Right kidney (tissue), 9 donors: ENCODE measurements around the gene PIAS2.
"Not testable (repeated sequence)": the region's sequence is repeated elsewhere in the genome, so short reads cannot be mapped to it uniquely, and the experiment has no call there.

ENCODE experiments used
- DNase-seq: peaks from one replicate; pipeline ENCODE4 v3.0.0-alpha.2; 2016
- long read RNA-seq, 8 donors: transcript quantifications; one replicate each; lab custom pipeline, GENCODE V29; 2026

The PIAS2 gene
- long read RNA-seq, donor 1, full-length matches to known transcripts, result 3 of 3 reads
- long read RNA-seq, donor 1, partial matches to known transcripts, result 0 of 3 reads
- long read RNA-seq, donor 1, other reads (novel, unspliced or antisense), result 0 of 3 reads
- long read RNA-seq, donor 2, result 0 reads
- long read RNA-seq, donor 3, full-length matches to known transcripts, result 2 of 2 reads
- long read RNA-seq, donor 3, partial matches to known transcripts, result 0 of 2 reads
- long read RNA-seq, donor 3, other reads (novel, unspliced or antisense), result 0 of 2 reads
- long read RNA-seq, donor 4, full-length matches to known transcripts, result 2 of 2 reads
- long read RNA-seq, donor 4, partial matches to known transcripts, result 0 of 2 reads
- long read RNA-seq, donor 4, other reads (novel, unspliced or antisense), result 0 of 2 reads
- long read RNA-seq, donor 5, full-length matches to known transcripts, result 1 of 1 reads
- long read RNA-seq, donor 5, partial matches to known transcripts, result 0 of 1 reads
- long read RNA-seq, donor 5, other reads (novel, unspliced or antisense), result 0 of 1 reads
- long read RNA-seq, donor 6, result 0 reads
- long read RNA-seq, donor 7, result 0 reads
- long read RNA-seq, donor 8, full-length matches to known transcripts, result 4 of 4 reads
- long read RNA-seq, donor 8, partial matches to known transcripts, result 0 of 4 reads
- long read RNA-seq, donor 8, other reads (novel, unspliced or antisense), result 0 of 4 reads

DNA sequence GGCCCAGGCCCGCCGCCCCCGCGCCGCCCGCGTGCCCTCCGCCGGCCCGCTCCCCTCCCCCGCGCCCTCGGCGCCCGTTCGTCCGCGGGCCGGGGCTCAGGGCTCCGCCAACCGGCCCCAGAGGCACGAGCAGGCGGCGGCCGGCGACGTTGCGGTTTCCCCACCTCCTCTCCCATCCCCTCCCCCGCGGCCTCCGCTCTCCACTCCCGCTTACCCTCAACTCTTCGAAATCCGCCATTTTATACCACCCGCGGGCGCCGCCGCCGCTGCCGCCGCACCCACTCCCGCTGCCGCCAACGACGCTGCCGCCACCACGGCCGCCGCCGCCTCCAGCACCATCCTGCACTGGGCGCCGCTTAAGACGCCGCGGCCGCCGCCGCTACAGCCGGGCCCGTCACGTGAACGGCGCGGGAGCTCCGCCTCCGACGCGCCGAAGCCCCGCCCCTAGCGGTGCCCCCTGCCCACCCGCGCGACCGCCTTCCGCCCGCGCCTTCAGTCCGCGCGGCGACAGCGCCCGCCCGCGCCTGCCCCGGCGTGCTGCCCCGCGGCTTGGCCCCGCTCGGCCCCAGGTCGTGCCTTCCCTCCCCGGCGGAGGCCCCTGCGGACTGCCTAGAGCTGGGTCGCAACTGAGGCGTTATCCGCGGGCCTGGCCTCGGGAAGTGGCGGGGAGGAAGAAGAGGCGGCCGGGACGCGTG is at the start of gene PIAS2, which contains the start of gene KATNAL2:
PIAS2 (minus strand) TSS at position 400 of the 695 bp plus-strand sequence; CDS start at position 238, 162 bp downstream.
KATNAL2 (plus strand) TSS at position 495 of the 695 bp plus-strand sequence. CDS start 29,271 bp downstream, outside the sequence.
- peak; percentile 88 for DNase-seq

GRCh38 chr18:46966266-46966665 is 49.0 kb upstream of the PIAS2 start:
- not testable (repeated sequence) for DNase-seq

- DNase-seq, result not testable (repeated sequence)
Observed at GRCh38 chr18:46964579-46965293, 47.4 kb upstream of the PIAS2 start.

DNA sequence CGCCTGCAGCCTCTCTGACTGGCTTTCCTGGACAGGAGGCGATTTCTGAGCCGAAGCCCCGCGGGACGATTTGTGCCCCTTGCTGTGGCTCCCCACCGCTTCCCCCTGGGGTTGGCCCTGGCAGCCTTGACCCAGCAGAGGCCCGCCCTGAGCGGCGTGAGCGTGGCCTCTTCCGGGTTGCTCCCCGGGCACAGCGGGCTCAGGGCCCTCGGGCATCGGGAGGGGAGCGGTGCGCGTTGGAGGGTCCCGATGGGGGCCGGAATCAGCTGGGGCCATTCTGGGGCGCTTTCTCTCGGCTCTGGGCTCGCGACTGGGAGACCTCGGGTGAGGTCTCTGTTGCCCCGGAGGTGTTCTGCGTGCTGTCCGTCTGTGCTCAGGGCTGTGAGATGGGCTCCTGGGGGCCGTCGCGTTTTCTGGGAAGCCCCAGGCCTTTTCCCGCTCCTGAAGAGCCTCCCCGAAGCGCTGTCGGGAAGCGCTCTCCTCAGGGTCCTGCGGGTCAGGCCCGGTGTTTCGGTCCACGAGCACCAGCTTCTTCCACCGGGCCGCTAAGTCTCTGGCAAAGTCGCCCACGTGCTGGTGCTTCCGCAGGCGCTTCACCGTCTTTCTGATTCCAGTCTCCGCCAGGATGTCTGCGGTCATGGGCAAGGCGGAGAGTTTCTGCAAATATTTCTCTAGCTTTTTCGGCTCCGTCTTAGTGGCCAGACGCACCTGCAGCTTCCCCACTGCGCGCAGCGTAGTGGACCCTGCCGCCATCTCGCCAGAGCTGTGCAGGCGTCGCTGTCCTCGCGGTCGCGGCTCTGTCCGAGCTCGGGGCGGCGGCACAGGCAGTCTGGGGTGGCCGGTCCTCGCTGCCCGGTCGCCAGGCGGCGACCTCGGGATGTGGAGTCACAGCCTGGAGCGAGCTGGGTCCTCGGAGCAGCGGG is 46.6 kb upstream of the PIAS2 start:
- DNase-seq, result not testable (repeated sequence)

DNA sequence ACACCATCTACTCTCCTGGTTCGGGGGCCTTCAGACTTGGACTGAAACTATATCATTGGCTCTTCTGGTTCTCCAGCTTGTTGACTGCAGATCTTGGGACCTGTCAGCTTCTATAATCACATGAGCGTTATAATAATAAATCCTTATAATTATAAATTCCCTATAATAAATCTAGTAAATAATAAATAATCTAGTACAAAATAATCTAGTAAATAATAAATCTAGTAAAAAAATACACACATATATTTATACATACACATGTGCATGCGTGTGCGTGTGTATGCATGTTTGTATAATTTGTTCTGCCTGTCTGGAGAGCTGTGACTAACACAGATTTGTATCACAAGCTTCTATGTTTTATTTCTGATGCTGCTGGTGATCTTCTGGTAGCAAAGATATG is 40.9 kb upstream of the PIAS2 start:
- no peak for DNase-seq

DNA sequence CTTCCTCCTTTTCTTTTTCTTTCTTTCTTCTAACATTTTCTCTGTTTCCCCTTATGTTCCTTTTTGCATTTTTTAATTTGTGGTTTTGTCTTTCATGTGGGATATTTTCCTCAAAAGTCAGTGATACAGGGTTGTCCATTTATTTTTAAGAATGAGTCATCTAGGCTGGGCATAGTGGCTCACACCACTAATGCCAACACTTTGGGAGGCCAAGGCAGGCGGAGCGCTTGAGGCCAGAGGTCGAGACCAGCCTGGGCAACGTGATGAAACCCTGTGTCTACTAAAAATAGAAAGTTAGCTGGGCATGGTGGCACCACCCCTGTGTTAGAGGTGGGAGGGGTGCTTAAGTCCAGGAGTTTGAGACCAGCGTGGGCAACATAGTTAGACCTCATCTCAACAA is 35.9 kb upstream of the PIAS2 start:
- no peak for DNase-seq

GRCh38 chr18:46950064-46950656 is 32.9 kb upstream of the PIAS2 start:
- DNase-seq, result no peak

- DNase-seq, result peak; percentile 76
Observed at GRCh38 chr18:46946656-46947282, 29.5 kb upstream of the PIAS2 start.

- no peak for DNase-seq
Observed at GRCh38 chr18:46942646-46943045, 25.3 kb upstream of the PIAS2 start.

GRCh38 chr18:46939998-46940571 is 22.8 kb upstream of the PIAS2 start:
- no peak for DNase-seq

DNA sequence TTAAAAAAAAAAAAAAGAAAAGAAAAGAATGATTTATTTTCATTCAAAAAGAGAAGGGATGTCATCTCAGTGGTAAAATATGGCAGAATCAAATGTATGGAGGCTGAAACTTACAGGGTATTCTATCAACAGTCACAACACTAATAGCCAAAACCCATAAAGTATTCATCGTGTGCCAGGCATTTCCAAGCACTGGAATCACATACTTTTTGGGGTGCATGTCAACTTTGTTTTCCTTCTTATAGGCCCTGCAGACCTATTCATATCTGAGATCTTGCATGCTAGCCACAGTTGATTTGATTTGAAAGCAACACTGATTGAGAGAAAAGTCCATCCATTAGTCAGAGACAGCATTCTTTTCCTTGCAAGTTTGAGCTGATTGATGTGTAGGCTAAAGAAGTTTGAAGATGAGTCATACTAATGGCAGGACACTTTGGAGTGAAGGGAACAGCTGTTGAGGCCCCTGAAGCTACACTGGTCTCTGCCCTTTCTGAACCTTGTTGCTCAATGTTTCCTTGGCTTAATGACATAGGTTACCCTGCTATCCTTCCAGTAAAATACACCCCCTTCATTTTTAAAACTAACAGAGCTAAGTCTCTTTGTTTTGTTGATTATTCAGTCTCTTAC is 22.1 kb upstream of the PIAS2 start:
- no peak for DNase-seq

DNA sequence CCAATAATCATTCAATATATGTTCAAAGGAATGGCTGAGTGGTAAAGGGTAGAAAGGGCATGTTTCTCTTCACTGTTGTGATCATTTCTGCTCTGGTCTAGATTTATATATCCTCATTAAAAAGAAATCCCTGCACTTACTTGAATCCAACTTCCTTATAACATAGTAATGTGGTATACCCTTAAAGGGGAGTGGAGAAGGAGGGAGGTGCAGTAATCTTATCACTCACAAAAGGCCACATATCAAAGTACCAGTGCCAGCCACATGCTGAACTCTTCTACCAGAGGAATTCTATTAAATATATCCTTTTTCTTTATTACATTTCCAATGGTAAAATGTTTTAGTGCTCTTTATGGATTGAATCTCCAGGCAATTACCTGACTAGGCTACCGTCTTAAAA is 3.3 kb upstream of the PIAS2 start:
- DNase-seq, result no peak

DNA sequence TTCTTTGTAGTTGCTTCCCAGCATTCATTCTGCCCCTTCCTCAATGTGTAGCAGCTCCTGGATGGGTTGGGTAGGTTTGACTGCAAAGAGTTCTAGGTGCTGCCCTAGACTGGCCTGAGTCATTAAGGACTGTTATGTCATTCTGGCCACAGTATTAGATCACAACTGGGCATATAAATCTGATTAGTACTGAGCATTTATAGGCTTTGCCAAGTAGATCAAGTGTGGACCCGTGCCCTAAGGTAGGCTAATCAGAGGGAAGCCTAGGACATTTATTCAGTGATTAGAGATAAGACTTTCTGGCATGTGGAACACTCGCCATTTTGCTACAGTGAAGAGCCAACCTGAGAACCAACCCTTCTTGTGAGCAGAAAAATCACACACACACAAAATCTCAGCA is 2.8 kb upstream of the PIAS2 start:
- no peak for DNase-seq

- DNase-seq, result peak; percentile 79
Observed at GRCh38 chr18:46917803-46918600, 695 bp upstream of the PIAS2 start.

GRCh38 chr18:46916551-46917107 is 678 bp downstream of the PIAS2 start:
- peak; percentile 74 for DNase-seq

DNA sequence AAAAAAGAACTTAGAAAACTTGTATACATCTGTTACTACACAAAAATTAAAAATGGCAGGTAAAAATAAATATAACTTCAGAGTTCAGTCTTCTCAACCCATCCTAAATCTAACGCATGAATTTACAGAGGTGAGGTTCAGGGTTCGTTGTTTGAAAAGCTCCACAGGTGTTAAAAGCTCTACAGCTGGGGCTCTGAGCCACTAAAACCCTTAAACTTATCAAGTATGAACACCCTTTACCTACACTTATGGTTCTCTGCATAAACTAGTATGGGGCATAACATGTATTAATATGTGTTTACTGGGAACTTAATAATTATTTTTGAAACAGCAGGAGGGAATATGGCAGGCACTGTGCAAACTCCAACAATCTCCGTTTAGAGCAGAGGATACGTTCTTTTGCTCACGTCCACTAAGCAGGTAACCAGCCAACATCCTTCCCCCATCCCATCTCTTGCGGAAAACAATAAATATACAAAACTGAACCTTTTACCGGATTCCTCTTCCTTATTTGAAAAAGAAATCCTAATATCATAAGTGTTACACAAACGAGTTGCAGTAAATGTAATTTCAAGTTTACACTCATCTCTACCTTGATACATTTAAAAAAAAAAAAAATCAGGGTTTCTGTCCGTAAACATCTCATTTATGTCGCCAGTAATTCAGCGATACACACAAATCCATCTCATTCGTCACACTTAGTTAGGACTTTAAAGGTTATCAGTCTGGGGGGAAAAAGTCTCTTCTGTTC is 1.3 kb downstream of the PIAS2 start:
- peak; percentile 13 for DNase-seq

- DNase-seq, result no peak
Observed at GRCh38 chr18:46910856-46911255, 6.5 kb downstream of the PIAS2 start.
